Subcutaneous abdominal adipose tissue (tissue), 5 donors: ENCODE results near the gene PPIL4.

Experiments
- H3K27ac ChIP-seq: one replicate; pipeline ENCODE4 v1.7.0; 2013; ENCODE audit warnings: low read depth, mild to moderate bottlenecking, inconsistent platforms, low read length, moderate library complexity
- H3K27me3 ChIP-seq, 5 donors: one replicate each; pipeline ENCODE4 v1.7.0; 2013; ENCODE audit warnings: low read length in 5 of 5, inconsistent platforms in 1 of 5; ENCODE audit not compliant: control insufficient read depth in 5 of 5, insufficient read depth in 4 of 5
- H3K36me3 ChIP-seq, 5 donors: one replicate each; pipeline ENCODE4 v1.7.0; 2013; ENCODE audit warnings: low read length in 5 of 5; ENCODE audit not compliant: control insufficient read depth in 5 of 5, insufficient read depth in 5 of 5
- H3K4me1 ChIP-seq, 5 donors: one replicate each; pipeline ENCODE4 v1.7.0; 2013; ENCODE audit warnings: low read length in 5 of 5, mild to moderate bottlenecking in 3 of 5, moderate library complexity in 1 of 5; ENCODE audit not compliant: control insufficient read depth in 5 of 5, insufficient read depth in 5 of 5
- H3K4me3 ChIP-seq, 5 donors: one replicate each; pipeline ENCODE4 v1.7.0; 2013; ENCODE audit warnings: low read length in 5 of 5, low read depth in 1 of 5
- H3K9ac ChIP-seq, 5 donors: one replicate each; pipeline ENCODE4 v1.7.0; 2013; ENCODE audit warnings: low read length in 5 of 5, mild to moderate bottlenecking in 4 of 5, moderate library complexity in 3 of 5
- H3K9me3 ChIP-seq, 5 donors: one replicate each; pipeline ENCODE4 v1.7.0; 2013; ENCODE audit warnings: low read length in 5 of 5; ENCODE audit not compliant: control insufficient read depth in 5 of 5
- donor health status: healthy.
- donor health status: healthy.
- donor health status: healthy.
- donor health status: healthy.
- donor health status: healthy.

The PPIL4 gene

GRCh38 chr6:149488815-149489214 lies 57.0 kb downstream of the PPIL4 start:
- Histone ChIP-seq H3K27me3 (peaks cover 0 to 4% (median 0%) of the 10 kb centered on the region in 5 donors), H3K9me3 (no peaks in the 10 kb centered on the region), H3K9ac (no peak overlapping the region), H3K27ac (no peak overlapping the region), H3K36me3 (no peaks in the 10 kb centered on the region), H3K4me1 (peaks cover 6 to 22% (median 19%) of the 10 kb centered on the region in 5 donors), H3K4me3 (no peak overlapping the region)

GRCh38 chr6:149487316-149487715 lies 58.5 kb downstream of the PPIL4 start:
- H3K27me3 ChIP-seq, result peaks cover 0 to 4% (median 0%) of the 10 kb centered on the region in 5 donors
- no peak overlapping the region for H3K9ac ChIP-seq
- no peaks in the 10 kb centered on the region for H3K9me3 ChIP-seq
- H3K27ac ChIP-seq, result no peak overlapping the region
- peaks cover 6 to 37% (median 25%) of the 10 kb centered on the region in 5 donors for H3K4me1 ChIP-seq
- no peak overlapping the region for H3K4me3 ChIP-seq
- H3K36me3 ChIP-seq, result no peaks in the 10 kb centered on the region

- Histone ChIP-seq H3K9ac (peak within 1 kb of the TSS in 1 of 5 donors; percentile 38), H3K27me3 (peaks cover 0 to 8% (median 0%) of the 10 kb centered on the region in 5 donors), H3K36me3 (no peaks in the 10 kb centered on the region), H3K9me3 (no peaks in the 10 kb centered on the region), H3K4me3 (peak within 1 kb of the TSS in 4 of 5 donors; percentile 8 to 50 (median 36)), H3K4me1 (peaks cover 6 to 53% (median 40%) of the 10 kb centered on the region in 5 donors), H3K27ac (peak within 1 kb of the TSS; percentile 35)
These were observed 60.8 kb downstream of the PPIL4 start, which contains the start of gene ZC3H12D for GRCh38 chr6:149484733-149485700. TSS of gene ZC3H12D (minus strand) at chr6:149485014. CDS start at chr6:149474543, 10,471 bp downstream.

GRCh38 chr6:149483849-149484655 lies 61.8 kb downstream of the PPIL4 start:
- peaks cover 0 to 10% (median 1%) of the 10 kb centered on the region in 5 donors for H3K27me3 ChIP-seq
- no peaks in the 10 kb centered on the region for H3K9me3 ChIP-seq
- no peaks in the 10 kb centered on the region for H3K36me3 ChIP-seq
- H3K4me1 ChIP-seq, result peaks cover 6 to 53% (median 40%) of the 10 kb centered on the region in 5 donors
- H3K4me3 ChIP-seq, result peak overlapping the region in 3 of 5 donors; percentile 6 to 50 (median 27)
- H3K9ac ChIP-seq, result no peak overlapping the region
- H3K27ac ChIP-seq, result peak overlapping the region; percentile 35

GRCh38 chr6:149483334-149483725 lies 62.5 kb downstream of the PPIL4 start:
- Histone ChIP-seq H3K9ac (no peak overlapping the region), H3K27me3 (peaks cover 0 to 10% (median 7%) of the 10 kb centered on the region in 5 donors), H3K27ac (peak overlapping the region; percentile 75), H3K4me3 (peak overlapping the region in 1 of 5 donors; percentile 16), H3K36me3 (no peaks in the 10 kb centered on the region), H3K9me3 (no peaks in the 10 kb centered on the region), H3K4me1 (peaks cover 6 to 53% (median 40%) of the 10 kb centered on the region in 5 donors)

GRCh38 chr6:149482545-149483333 lies 63.1 kb downstream of the PPIL4 start:
- peak overlapping the region in 3 of 5 donors; percentile 49 to 67 (median 65) for H3K4me3 ChIP-seq
- H3K9ac ChIP-seq, result peak overlapping the region in 2 of 5 donors; percentile 60 to 64
- H3K27me3 ChIP-seq, result peaks cover 0 to 10% (median 7%) of the 10 kb centered on the region in 5 donors
- H3K4me1 ChIP-seq, result peaks cover 6 to 53% (median 40%) of the 10 kb centered on the region in 5 donors
- no peaks in the 10 kb centered on the region for H3K36me3 ChIP-seq
- no peaks in the 10 kb centered on the region for H3K9me3 ChIP-seq
- peak overlapping the region; percentile 75 for H3K27ac ChIP-seq

- no peaks in the 10 kb centered on the region for H3K36me3 ChIP-seq
- peaks cover 6 to 49% (median 38%) of the 10 kb centered on the region in 5 donors for H3K4me1 ChIP-seq
- no peak overlapping the region for H3K9ac ChIP-seq
- no peak overlapping the region for H3K27ac ChIP-seq
- peaks cover 0 to 10% (median 7%) of the 10 kb centered on the region in 5 donors for H3K27me3 ChIP-seq
- H3K4me3 ChIP-seq, result no peak overlapping the region
- H3K9me3 ChIP-seq, result no peaks in the 10 kb centered on the region
These were observed 65.2 kb downstream of the PPIL4 start for GRCh38 chr6:149480502-149481280.

- no peak overlapping the region for H3K4me3 ChIP-seq
- no peak overlapping the region for H3K27ac ChIP-seq
- H3K4me1 ChIP-seq, result peaks cover 0 to 36% (median 21%) of the 10 kb centered on the region in 5 donors
- peaks cover 0 to 2% (median 0%) of the 10 kb centered on the region in 5 donors for H3K9me3 ChIP-seq
- no peaks in the 10 kb centered on the region for H3K36me3 ChIP-seq
- peaks cover 0 to 10% (median 4%) of the 10 kb centered on the region in 5 donors for H3K27me3 ChIP-seq
- H3K9ac ChIP-seq, result no peak overlapping the region
These were observed 67.1 kb downstream of the PPIL4 start for GRCh38 chr6:149478631-149479314.
